NCI-H446 (cell line): ENCODE data around the gene PXDC1.

Experiments
- DNase-seq, 2 experiments: peaks; one replicate each; lab custom pipeline; 2025; lab: John Stamatoyannopoulos, UW

Gene PXDC1

GRCh38 chr6:3746696-3747095 is 4.8 kb downstream of the PXDC1 start:
- no peak for DNase-seq

- no peak for DNase-seq
These were observed 5.3 kb downstream of the PXDC1 start for GRCh38 chr6:3746119-3746691.

- no peak for DNase-seq
These were observed 5.9 kb downstream of the PXDC1 start for GRCh38 chr6:3745566-3746118.

GRCh38 chr6:3744901-3745470 is 6.5 kb downstream of the PXDC1 start:
- no peak for DNase-seq

- no peak for DNase-seq
These were observed 7.2 kb downstream of the PXDC1 start for GRCh38 chr6:3744211-3744900.

GRCh38 chr6:3743541-3743940 is 8.0 kb downstream of the PXDC1 start:
- DNase-seq, result no peak

- peak; percentile 38 to 71 for DNase-seq
These were observed 8.8 kb downstream of the PXDC1 start for GRCh38 chr6:3742426-3743344.

GRCh38 chr6:3742076-3742425 is 9.5 kb downstream of the PXDC1 start:
- DNase-seq, result no peak

GRCh38 chr6:3741477-3741871 is 10.0 kb downstream of the PXDC1 start:
- no peak for DNase-seq

GRCh38 chr6:3740551-3741476 is 10.7 kb downstream of the PXDC1 start:
- no peak for DNase-seq

GRCh38 chr6:3739311-3739897 is 12.1 kb downstream of the PXDC1 start:
- no peak for DNase-seq

GRCh38 chr6:3738381-3739131 is 13.0 kb downstream of the PXDC1 start:
- no peak for DNase-seq

- no peak for DNase-seq
These were observed 13.7 kb downstream of the PXDC1 start for GRCh38 chr6:3737831-3738210.

GRCh38 chr6:3737149-3737830 is 14.2 kb downstream of the PXDC1 start:
- no peak for DNase-seq

- DNase-seq, result no peak
These were observed 16.4 kb downstream of the PXDC1 start for GRCh38 chr6:3735029-3735605.

GRCh38 chr6:3734023-3734422 is 17.5 kb downstream of the PXDC1 start:
- no peak for DNase-seq

- no peak for DNase-seq
These were observed 18.1 kb downstream of the PXDC1 start for GRCh38 chr6:3733321-3733925.

- DNase-seq, result peak in 1 of 2 experiments; percentile 73
These were observed 19.0 kb downstream of the PXDC1 start for GRCh38 chr6:3732345-3733141.
